VCaP (cell line): ENCODE results near the gene DGAT2L6.

Source experiments
- H3K27ac ChIP-seq: fragments of 450-650 bp; 2 replicates; pipeline ENCODE4 v1.5.1; 2017
- TF ChIP-seq, protein P1 (sequence below): fragments of 450-650 bp; conservative IDR thresholded peaks from 2 replicates; pipeline ENCODE4 v1.5.1; 2017; ENCODE audit warnings: mild to moderate bottlenecking, moderate library complexity

DGAT2L6 gene

GRCh38 chrX:70138622-70139021 is 38.7 kb upstream of the DGAT2L6 start:
- no peak overlapping the region for H3K27ac ChIP-seq
- TF ChIP-seq, protein P1, sequence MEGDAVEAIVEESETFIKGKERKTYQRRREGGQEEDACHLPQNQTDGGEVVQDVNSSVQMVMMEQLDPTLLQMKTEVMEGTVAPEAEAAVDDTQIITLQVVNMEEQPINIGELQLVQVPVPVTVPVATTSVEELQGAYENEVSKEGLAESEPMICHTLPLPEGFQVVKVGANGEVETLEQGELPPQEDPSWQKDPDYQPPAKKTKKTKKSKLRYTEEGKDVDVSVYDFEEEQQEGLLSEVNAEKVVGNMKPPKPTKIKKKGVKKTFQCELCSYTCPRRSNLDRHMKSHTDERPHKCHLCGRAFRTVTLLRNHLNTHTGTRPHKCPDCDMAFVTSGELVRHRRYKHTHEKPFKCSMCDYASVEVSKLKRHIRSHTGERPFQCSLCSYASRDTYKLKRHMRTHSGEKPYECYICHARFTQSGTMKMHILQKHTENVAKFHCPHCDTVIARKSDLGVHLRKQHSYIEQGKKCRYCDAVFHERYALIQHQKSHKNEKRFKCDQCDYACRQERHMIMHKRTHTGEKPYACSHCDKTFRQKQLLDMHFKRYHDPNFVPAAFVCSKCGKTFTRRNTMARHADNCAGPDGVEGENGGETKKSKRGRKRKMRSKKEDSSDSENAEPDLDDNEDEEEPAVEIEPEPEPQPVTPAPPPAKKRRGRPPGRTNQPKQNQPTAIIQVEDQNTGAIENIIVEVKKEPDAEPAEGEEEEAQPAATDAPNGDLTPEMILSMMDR: no peak

GRCh38 chrX:70139736-70140135 is 37.5 kb upstream of the DGAT2L6 start:
- TF ChIP-seq, protein P1: no peak
- no peak overlapping the region for H3K27ac ChIP-seq

GRCh38 chrX:70141373-70141772 is 35.9 kb upstream of the DGAT2L6 start:
- H3K27ac ChIP-seq: no peak overlapping the region
- TF ChIP-seq, protein P1: no peak

DNA sequence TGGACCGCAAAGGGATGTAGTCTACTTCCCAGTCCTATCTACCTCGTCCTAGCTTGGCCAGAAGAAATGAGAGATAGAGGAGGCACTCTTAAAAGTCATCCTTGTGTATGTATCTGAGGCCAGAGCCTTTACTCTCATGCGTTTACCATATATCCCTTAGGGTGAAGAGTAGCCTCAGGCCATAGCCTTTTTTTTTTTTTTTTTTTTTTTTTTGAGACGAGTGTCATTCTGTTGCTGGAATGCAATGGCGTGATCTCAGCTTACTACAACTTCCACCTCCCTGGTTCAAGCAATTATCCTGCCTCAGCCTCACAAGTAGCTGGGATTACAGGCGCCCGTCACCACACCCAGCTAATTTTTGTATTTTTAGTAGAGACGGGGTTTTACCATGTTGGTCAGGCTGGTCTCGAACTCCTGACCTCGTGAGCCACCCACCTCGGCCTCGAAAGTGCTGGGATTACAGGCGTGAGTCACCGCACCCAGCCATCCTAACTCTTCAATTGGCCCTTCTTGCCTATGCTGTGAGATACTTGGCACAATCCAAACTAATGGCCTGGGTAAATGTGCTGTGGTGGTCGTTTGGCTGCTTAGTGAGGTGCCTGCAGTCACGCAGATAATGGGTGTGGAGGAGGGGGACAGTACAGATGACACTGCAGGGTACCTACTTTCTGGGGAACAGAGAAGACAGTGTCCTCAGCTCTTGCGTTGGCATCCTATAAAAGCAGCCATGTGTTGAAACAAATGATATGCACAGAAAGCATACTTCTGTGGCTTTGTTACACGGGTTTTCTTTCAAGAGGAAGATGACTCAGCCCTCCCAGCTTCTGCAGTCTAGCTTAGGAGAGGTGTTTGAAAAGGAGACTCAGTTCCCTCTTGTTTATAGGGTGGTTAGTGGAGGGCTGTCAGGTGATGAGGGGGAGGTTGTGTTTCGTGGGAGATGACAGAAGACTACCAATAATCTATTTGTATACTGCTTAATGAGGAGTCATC is 10.4 kb upstream of the DGAT2L6 start:
- no peak overlapping the region for H3K27ac ChIP-seq
- TF ChIP-seq, protein P1: no peak

GRCh38 chrX:70168238-70169188 is 8.8 kb upstream of the DGAT2L6 start:
- peak overlapping the region; percentile 62 for H3K27ac ChIP-seq
- TF ChIP-seq, protein P1: peak; percentile 9; the same call in 1 of the 2 replicates

DNA sequence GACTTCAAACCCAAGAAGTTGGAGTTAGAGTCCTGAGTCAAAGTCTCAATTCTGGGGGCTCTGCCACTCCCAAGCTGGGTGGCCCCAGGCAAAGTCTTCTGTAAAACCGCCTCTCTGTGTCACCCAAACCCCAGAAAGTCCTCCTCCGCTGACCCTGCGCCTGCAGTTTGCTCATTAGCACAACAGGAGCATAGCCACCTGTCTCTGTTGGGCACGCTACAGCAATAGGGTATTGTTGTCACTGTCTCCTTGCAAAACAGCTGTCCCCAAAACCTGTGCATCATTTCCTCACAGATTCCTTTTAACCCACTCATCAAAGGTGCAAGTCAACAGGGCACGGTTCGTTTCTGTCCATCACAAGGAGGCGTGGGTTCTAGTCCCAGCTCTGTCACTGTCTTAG is 8.0 kb upstream of the DGAT2L6 start:
- TF ChIP-seq, protein P1: no peak
- peak overlapping the region; percentile 62 for H3K27ac ChIP-seq

DNA sequence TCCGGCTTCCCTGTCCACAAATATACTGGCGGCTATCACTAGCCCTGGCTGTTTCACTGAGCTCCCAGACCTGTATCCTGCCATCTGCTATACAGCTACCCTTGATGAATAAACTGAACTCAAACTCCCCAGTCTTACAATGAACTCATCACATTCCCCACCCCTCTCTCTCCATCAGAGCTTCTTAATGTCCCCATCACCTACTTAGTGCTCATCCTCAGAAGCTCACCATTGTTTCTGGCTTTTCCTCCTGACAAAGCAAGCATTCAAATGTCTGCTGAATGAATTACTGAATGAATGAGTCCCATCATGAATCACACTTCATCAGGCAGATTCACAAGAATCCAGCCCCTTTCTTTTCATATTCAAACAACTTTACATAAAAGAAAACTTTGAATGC is 5.7 kb upstream of the DGAT2L6 start:
- H3K27ac ChIP-seq: peak overlapping the region; percentile 34
- TF ChIP-seq, protein P1: no peak
